Kidney capillary endothelial cell (primary cell): Measurements from ENCODE around the gene MLC1.
A peak's percentile ranks its signal among the peaks of the same experiment; 100 is the strongest.

Experiments used
- DNase-seq: peaks from one replicate; pipeline ENCODE4 v3.0.0-alpha.2; 2018; ENCODE audit warnings: low spot score

The MLC1 gene

GRCh38 chr22:50085211-50085972 is at the start of gene MLC1:
MLC1 (minus strand) TSS chr22:50085426; CDS start chr22:50084902, 524 bp downstream.
- DNase-seq: no peak

GRCh38 chr22:50134481-50134880 is 49.3 kb upstream of the MLC1 start:
- DNase-seq: no peak

- no peak for DNase-seq
These were observed 46.7 kb upstream of the MLC1 start for GRCh38 chr22:50131894-50132293.

GRCh38 chr22:50129121-50129736 is 44.0 kb upstream of the MLC1 start:
- no peak for DNase-seq

- no peak for DNase-seq
These were observed 39.8 kb upstream of the MLC1 start for GRCh38 chr22:50125029-50125428.

GRCh38 chr22:50123119-50123518 is 37.9 kb upstream of the MLC1 start:
- no peak for DNase-seq

- no peak for DNase-seq
These were observed 36.0 kb upstream of the MLC1 start for GRCh38 chr22:50121202-50121740.

- no peak for DNase-seq
These were observed 34.6 kb upstream of the MLC1 start for GRCh38 chr22:50119768-50120251.

GRCh38 chr22:50119169-50119767 is 34.0 kb upstream of the MLC1 start:
- no peak for DNase-seq

- peak; percentile 82 for DNase-seq
These were observed 33.4 kb upstream of the MLC1 start for GRCh38 chr22:50118557-50119168.

- DNase-seq: no peak
These were observed 32.9 kb upstream of the MLC1 start for GRCh38 chr22:50118129-50118528.

GRCh38 chr22:50117168-50117762 is 32.0 kb upstream of the MLC1 start:
- no peak for DNase-seq

GRCh38 chr22:50115693-50116092 is 30.5 kb upstream of the MLC1 start:
- DNase-seq: peak; percentile 54

GRCh38 chr22:50114221-50115021 is 29.2 kb upstream of the MLC1 start:
- peak; percentile 88 for DNase-seq

GRCh38 chr22:50112151-50113118 is 27.2 kb upstream of the MLC1 start:
- peak; percentile 95 for DNase-seq

- DNase-seq: no peak
These were observed 25.8 kb upstream of the MLC1 start for GRCh38 chr22:50111056-50111455.

- DNase-seq: no peak
These were observed 22.3 kb upstream of the MLC1 start for GRCh38 chr22:50107529-50107928.

- DNase-seq: peak; percentile 73
These were observed 20.2 kb upstream of the MLC1 start for GRCh38 chr22:50105208-50106100.

- no peak for DNase-seq
These were observed 18.9 kb upstream of the MLC1 start for GRCh38 chr22:50104141-50104544.
